GM12873 (cell line): ENCODE measurements around the gene HJURP.

Experiments
- TF ChIP-seq, protein P1 (sequence below): IDR thresholded peaks from 2 replicates; pipeline ENCODE4 v1.5.1; 2012; ENCODE audit warnings: low read depth, mild to moderate bottlenecking, moderate library complexity, low read length, control low read depth; ENCODE audit not compliant: insufficient read depth; ENCODE audit errors: missing control alignments

Gene HJURP

DNA sequence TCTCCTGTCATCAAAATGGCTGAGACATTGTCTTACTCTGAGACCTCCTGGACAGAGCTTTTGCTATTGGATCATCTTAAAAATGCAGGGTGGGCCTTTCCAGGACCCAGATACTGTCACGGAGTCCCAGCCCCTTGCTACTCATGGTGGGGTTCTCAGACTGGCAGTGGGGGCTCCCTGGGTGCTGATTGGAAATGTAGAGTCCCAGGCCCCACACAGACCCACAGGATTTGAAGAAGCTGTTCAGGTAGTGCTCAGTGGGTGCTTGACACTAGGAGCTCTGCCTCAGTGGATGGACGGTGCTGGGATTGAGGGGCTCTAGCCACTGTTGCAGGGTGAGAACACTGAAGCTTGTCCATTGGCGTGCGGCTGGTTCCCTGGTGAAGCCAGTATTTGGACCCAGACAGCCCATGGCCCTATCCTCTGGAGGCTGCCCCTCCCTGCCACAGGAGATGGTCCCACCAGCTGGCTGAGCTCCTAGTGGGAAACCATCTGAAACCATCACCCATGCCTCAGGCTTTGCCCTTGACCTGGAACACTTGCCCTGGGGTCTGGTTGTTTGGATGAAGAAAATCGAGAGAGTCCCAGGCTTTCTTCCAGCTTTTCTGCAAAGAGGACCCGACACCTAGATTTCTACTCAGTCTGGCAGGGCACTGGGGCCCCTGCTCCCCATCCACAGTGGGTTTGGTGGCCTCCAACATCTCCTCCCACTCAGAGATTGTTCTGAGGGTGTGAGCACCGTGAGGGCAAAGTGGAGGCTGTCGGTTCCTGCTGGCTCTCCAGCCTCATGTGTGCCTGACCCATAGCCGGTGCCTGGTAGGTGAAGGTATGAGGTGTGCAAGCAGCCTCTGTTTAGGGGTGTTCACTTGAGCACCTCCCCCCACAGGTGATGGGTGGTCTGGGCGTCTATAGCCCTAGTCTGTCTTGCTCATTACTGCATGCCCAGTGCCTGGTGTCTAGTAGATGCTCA, 46.1 kb downstream of the HJURP start:
- TF ChIP-seq, protein P1, sequence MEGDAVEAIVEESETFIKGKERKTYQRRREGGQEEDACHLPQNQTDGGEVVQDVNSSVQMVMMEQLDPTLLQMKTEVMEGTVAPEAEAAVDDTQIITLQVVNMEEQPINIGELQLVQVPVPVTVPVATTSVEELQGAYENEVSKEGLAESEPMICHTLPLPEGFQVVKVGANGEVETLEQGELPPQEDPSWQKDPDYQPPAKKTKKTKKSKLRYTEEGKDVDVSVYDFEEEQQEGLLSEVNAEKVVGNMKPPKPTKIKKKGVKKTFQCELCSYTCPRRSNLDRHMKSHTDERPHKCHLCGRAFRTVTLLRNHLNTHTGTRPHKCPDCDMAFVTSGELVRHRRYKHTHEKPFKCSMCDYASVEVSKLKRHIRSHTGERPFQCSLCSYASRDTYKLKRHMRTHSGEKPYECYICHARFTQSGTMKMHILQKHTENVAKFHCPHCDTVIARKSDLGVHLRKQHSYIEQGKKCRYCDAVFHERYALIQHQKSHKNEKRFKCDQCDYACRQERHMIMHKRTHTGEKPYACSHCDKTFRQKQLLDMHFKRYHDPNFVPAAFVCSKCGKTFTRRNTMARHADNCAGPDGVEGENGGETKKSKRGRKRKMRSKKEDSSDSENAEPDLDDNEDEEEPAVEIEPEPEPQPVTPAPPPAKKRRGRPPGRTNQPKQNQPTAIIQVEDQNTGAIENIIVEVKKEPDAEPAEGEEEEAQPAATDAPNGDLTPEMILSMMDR = no peak

DNA sequence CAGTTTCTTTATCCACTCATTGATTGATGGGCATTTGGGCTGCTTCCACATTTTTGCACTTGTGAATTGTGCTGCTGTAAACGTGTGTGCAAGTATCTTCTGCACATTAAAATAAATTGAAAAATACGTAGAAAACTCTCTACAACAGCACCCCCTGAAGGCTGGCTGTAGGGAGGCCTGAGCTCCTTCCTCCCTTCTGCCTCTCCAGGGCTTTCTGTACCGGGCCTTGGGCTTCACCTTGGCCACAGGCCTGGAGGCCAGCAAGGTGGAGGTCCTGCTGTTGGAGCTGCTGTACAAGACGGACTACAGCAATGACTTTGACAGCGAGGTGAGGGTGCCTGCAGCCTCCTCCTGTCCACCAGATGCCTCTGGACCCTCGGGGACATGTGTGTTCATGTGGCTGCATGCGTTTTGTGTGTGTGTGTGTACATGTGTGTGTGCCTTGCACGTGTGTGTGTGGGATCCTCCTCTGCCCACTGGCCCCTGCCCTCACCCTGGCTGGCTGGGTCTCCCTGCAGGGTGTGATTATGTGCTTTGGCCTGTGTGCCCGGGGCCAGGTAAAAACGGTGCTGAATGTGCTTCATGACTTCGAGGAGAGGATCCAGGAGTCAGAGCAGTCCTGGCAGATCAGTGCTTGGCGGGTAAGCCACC, 47.0 kb downstream of the HJURP start:
- TF ChIP-seq, protein P1 = no peak

DNA sequence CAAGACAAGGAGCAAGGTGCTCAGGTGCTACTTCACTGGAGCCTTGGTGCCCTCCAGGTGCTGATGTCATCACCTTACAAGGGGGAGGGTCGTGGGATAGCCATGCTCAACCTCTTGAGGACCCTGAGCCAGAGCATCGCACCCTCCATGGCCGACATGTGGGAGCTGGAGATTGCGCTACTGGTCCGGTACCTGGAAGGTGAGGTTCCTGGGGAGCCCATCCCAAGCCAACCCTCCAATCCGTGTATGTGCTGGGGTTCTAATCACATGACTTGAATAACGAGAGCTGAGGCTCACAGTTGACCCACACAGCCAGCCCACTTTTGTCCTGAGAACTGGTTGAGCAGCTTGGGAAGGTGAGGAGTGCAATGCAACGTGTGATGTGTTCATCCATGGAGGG, 50.3 kb downstream of the HJURP start:
- TF ChIP-seq, protein P1 = no peak

DNA sequence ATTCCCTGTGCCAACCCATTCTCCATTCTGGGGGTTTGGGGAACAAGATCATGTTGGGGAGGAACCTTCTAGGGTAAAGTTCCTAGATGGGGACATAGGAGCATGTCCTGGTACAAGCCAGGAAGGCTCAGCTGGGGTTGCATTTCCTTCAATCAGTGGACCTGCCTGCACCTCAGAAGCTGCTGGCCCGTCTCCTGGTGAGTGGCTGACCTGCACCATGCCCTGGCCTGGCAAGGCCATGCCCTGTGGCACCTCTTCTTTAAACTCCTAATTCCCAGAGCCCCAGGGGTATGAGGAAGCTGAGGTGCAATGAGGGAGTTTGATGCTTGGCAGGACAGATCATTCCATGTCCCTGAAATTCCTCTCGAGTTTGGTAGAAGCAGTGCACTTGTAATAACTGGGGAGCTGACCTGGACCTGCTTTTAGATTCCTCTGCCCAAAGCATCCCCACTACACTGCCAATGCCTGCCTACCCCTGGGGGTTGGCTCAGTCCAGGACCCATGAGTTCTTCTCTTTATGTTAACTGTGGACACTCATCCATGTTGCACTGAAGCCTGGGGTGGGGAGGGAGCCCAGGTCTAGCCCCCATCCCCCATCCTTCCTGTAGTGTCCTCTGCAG, 50.9 kb downstream of the HJURP start:
- TF ChIP-seq, protein P1 = no peak

DNA sequence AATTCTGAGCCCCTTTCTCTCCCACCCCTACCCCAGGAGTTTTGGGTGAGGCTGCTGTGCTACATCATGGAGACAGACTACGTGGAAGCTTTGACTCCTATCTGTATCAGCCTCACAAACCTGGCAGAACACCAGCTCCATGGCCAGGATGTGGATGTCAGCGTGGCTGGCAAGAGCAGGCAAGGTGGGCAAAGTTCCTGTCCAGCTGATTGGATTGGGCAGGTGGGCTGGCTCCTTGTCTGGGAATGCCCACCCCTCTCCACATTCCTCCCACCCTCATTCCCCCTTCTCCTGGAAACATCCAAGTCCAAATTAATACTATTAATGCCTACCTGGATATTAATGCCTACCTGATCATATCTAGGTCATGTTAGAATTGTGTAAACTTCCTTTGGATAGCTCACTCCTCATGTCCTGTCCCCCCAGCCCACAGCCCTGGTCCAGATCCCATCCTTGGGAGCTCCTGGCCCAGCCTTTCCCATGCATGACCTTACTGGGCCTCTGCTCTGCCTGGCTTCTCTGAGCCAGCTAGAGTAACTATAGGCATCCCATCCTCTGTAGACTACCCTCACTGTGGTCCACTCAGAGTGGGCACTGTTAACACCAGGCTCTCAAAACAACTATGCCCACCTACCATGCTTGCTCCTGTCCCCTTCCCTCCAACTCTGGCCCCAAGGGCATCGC, 52.1 kb downstream of the HJURP start:
- TF ChIP-seq, protein P1 = no peak

DNA sequence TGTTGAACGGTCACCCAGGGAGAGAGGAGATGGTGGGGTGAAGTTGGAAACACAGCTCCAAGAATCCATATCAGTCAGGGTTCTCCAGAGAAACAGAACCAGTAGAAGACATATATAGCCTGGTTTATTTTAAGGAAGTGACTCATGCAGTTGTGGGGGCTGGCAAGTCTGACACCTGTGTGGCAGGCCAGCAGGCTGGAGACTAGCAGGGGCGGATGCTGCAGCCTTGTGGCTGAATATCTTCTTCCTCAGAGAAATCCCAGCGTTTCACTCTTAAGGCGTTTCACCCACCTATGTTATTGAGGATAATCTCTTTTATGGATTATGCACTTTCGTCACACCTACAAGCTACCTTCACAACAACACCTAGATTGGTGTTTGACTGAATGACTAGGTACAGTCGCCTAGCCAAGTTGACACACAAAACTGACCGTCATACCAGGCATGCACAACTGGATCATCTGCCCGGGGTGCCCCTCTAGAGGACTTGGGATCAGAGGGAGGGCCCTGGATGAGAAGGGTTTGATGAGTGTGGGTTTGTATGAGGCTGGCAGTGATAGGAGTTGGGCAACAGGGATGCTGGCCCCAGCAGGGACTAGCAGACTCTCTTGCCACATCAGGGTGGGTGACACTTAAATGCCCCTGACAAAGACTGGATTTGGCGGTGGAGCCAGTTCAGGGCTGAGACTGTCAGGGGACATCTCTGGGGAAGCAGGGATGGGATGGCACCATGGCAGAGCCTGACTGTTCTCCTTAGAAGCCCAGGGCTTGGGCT, 52.8 kb downstream of the HJURP start:
- TF ChIP-seq, protein P1 = no peak
